Fibroblast of villous mesenchyme (primary cell): ENCODE results near the gene FOXN3. TPM values are rescaled to one million over a fixed set of nuclear protein-coding genes. Genes with fewer than 3 reads are reported as not detected.

ENCODE experiments used
- DNase-seq: peaks from one replicate; pipeline ENCODE4 v3.0.0-alpha.2; 2010; ENCODE audit warnings: low read depth
- H3K4me3 ChIP-seq: 2 replicates; pipeline ENCODE4 v1.5.1; 2011; ENCODE audit warnings: low read depth, mild to moderate bottlenecking, low read length
- CTCF ChIP-seq: IDR thresholded peaks from 2 replicates; pipeline ENCODE4 v1.5.1; 2012; ENCODE audit warnings: low read depth, mild to moderate bottlenecking, low read length; ENCODE audit not compliant: insufficient read depth
- total RNA-seq: library from RNA; depleted of rRNA; stranded (reverse); fragments of >200 nt; gene quantifications from 2 replicates; pipeline ENCODE4 v1.2.3, GENCODE V29; 2012

Gene FOXN3
- total RNA-seq, 1 donor: 33.2 TPM

GRCh38 chr14:89215114-89215513 is 201.9 kb downstream of the FOXN3 start:
- DNase-seq: no peak
- no peak for TF ChIP-seq CTCF
- H3K4me3 ChIP-seq: no peak overlapping the region

GRCh38 chr14:89214221-89214965 is 202.6 kb downstream of the FOXN3 start:
- DNase-seq: no peak
- no peak overlapping the region for H3K4me3 ChIP-seq
- no peak for TF ChIP-seq CTCF

- H3K4me3 ChIP-seq: no peak overlapping the region
- TF ChIP-seq CTCF: no peak
- DNase-seq: no peak
Measured at GRCh38 chr14:89212386-89213235, 204.4 kb downstream of the FOXN3 start.

- no peak overlapping the region for H3K4me3 ChIP-seq
- TF ChIP-seq CTCF: no peak
- no peak for DNase-seq
Measured at GRCh38 chr14:89209558-89209957, 207.5 kb downstream of the FOXN3 start.

GRCh38 chr14:89207925-89208328 is 209.1 kb downstream of the FOXN3 start:
- no peak for DNase-seq
- TF ChIP-seq CTCF: no peak
- H3K4me3 ChIP-seq: no peak overlapping the region

- no peak overlapping the region for H3K4me3 ChIP-seq
- no peak for DNase-seq
Measured at GRCh38 chr14:89206389-89207031, 210.5 kb downstream of the FOXN3 start.

More at GRCh38 chr14:89206389-89207031, 210.5 kb downstream of the FOXN3 start:
- TF ChIP-seq CTCF: no peak
